HG02973 (cell line): ENCODE data around the gene LNP1.
"Not testable (repeated sequence)": the region's sequence is repeated elsewhere in the genome, so short reads cannot be mapped to it uniquely, and the experiment has no call there.

ENCODE experiments used
- ATAC-seq: cut with Tn5 transposase; IDR thresholded peaks from one replicate; pipeline ENCODE4 v1.9.1; 2021; ENCODE audit warnings: moderate library complexity; ENCODE audit not compliant: unreplicated experiment

Gene LNP1, protein sequence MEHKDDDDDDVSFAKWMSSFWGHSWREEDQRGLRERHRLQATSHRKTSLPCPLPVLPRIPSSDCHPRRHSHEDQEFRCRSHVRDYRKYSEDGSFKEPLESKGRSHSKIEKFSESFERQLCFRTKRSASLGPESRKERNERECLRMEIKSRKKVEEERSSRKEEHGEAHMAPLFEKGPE

DNA sequence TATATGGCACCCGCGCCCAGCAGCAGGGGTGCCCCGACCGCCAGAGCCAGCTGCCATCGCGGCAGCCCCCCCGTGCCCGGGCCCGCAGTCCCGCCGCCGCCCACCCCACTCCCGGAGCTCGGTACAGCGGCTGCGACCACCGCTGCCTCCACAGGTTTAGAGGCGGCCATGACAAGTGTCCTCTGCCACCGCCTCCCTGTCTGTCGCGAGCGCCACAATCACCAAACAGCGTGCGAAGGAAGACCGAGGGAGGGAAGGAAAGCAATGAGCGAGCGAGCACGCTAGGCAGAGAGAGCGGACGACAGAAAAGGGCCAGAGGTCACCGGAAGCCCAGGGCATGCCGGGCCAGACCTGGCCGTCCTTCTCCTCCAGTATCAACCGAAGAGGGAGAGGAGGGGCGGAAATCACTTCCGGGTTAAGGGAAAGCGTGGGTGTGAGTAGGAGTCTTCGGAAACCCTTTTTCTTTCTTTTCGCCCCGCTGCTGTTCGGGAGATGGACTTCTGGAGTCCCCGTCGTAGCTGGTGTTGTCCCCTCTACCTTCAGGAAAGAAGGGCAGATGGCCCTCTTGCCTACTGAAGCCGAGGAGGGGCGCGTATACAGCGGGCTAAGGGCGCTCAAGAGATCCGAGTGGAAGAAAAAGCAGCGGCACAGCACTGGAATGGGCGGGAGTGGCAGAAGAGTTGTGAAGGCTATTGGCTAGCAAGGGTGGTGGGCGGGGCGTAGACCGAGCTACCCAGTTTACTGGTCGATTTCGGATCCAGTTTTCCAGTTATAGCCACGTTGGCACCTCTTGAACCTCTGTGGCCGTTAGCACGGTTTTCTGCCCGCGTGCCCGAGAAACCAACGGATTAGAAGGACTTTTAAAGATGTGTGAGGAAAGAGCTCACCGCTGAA is at the start of gene LNP1, which contains the start of gene TOMM70:
TSS of gene LNP1 (plus strand) at position 760 of the 894 bp plus-strand sequence. CDS start 28,191 bp downstream, outside the sequence.
TSS of gene TOMM70 (minus strand) at position 310 of the 894 bp plus-strand sequence. CDS start at position 170, 140 bp downstream.
- ATAC-seq, result peak; percentile 85

DNA sequence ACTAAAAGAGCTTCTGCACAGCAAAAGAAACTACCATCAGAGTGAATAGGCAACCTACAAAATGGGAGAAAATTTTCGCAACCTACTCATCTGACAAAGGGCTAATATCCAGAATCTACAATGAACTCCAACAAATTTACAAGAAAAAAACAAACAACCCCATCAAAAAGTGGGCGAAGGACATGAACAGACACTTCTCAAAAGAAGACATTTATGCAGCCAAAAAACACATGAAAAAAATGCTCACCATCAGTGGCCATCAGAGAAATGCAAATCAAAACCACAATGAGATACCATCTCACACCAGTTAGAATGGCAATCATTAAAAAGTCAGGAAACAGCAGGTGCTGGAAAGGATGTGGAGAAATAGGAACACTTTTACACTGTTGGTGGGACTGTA is 49.6 kb upstream of the LNP1 start:
- not testable (repeated sequence) for ATAC-seq

DNA sequence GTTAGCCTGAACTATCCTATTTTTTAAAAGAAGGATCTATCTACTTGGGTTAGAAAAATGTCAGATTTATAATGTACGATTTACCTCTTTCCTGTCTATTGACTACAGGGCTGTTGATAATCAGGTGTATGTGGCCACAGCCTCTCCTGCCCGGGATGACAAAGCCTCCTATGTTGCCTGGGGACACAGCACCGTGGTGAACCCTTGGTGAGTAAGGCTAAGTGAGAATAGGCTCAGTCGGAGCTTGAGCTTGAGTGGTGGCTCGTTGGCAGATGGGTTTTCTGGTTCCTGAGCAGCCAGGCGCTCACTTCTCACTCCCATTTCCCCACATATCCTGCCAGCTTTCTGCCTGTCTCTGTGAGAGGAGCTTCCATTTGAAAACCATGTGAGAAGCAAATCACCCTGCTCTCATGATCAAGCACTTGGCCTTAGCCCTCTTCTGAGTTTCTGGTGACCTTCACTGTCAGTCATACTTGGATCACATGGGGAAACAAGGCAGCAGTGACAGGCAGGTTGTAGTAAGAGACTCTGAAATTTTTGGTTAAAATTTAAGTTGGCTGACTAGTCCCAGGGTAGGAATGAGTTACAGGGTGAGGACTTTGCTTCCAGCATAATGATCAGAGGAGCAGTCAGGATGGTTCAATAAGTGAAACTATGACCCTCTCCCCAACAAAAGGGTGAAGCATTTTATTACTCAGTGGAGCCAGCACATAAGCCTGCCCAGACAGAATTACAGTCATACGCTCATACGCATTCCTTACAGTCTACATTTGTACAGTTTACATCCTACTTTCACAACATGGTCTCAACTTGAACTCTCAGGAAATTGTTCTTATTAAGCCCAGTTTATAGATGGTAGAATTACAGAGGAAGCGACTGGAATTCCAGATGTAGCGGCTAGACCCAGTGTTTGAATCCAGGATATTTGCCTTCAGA is 48.8 kb upstream of the LNP1 start:
- ATAC-seq, result no peak

DNA sequence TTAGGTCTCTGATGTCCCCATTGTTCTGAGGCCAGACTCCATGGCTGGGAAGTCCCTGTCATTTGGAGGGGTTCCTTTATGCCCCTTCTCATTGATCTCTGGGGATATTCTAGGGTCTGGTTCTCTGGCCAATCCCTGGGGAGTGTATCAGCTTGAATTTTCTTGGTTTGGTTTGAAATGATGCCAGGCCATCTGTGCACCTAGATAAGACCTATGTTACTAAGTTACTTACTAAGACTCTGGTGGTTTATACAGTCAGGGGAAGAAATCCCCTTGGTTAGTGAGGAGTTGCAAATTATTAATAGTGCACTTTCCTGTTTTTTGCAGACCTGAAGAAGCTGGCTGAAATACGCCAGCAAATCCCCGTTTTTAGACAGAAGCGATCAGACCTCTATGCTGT is 46.5 kb upstream of the LNP1 start:
- ATAC-seq, result no peak

DNA sequence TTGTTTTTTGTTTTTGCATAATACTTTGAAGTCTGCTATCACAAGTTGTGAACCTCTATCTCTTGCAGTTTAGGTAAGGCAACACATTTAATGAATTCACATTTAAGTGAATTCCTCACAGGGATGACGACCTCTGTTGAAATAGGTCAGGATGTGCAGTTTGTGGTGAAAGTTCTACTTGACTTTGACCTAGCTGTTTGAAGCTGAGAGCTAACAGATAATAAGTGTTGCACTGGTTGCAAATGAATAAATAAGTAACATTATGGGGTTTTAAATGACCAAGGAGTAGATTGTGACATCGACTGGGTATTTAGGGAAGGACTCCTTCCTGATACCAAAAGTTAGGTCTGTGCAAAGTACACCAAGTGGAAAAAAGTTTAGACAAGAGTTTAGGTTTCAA is 42.9 kb upstream of the LNP1 start:
- ATAC-seq, result no peak

DNA sequence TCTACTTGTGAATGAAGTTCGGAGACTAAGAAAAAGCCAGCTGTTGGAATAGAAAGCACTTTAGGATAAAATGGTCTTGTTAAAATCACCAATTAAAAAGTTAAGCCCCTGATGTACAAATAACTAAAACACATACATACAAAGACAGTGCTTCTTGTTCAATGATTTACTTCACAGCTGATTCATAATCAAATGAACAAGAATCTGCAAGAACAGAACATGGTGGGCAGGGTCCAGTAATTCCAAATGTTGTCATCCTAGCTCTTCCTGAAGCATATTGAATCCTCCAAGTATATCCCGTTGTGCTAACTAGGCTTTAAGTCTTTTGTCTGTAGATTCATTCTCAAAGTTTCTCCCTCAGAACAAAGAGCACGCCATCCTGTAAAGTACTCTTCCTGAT is 42.3 kb upstream of the LNP1 start:
- no peak for ATAC-seq

DNA sequence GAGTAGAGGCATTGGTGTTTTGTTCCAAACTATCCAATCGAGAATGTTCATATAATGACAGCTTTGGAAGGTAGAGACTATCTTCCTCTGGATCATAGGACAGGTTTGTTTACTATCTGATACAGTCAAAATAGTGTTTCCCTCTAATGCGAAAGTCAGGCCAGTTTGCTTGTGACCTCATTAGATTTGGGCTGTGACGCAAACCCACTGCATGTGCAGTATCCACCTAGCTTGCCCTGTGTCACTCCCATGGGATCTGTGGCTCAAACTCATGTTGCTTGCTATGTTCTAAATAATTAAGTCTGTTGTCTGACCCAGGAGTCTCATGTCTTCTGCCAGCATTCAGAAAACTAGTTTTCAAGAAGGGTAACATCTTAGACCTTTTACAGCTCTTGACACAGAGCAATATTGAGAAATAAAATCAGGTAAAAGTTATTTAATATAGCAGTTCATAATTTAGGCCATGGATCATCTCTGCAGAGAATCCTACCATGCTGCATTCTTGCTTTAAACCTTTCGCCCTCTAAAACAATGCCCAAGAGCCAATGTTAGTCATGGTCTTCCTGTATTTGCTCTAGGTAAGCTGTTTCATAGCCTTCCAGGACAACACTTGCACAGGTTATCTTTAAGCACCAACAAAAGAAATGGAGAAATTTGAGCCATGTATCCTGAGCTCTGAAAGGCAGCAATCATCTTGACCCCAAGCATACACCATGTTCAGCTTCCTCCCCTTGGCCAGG is 40.4 kb upstream of the LNP1 start:
- no peak for ATAC-seq

DNA sequence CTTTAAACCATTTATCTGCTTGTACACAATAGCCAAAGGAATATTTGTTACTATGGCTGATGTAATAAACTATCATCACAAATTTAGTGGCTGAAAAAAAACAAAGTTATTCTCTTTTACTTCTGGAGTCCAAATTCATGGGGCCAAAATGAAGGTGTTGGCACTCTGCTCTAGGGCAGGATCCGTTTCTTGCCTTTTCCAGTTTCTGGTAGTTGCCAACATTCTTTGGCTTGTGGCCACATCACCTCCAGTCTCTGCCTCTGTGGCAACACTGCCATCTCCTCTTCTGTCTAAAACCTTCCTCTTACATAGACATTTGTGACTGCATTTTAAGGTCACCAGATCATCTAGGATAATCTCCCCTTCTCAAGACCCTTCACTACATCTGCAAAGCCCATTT is 39.4 kb upstream of the LNP1 start:
- no peak for ATAC-seq

DNA sequence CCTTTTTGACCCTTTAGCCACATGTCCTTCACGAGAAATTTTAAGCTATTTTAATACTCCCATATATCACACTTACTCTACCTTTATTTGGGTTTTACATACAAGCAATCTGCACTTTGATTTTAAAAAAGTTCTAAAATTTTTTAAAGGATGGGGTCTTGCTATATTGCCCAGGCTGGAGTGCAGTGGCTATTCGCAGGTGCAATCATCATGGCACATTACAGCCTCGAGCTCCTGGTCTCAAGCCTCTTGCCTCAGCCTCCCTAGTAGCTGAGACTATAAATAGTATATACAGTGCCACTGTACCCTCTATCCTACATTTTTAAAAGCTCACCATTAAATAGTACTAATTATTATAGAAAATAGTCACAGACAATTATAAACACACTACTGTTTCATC is 36.9 kb upstream of the LNP1 start:
- no peak for ATAC-seq

DNA sequence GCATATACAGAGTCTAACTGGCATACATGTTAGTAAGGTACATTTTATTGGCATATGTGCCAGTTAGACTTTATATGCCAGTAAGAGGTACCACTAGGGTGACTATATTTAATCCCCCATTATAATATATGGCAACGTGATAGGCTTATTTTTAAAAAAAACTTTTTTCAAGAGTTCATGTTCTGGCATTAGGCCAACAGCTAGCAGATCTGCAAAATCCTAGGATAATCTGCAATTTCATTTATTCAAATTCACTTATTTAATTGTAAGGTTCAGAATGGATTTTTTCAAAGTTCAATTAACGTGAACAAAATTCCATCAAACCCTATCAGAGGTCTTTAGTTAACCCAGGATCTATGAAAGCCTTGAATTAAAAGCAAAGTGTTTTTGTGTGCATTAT is 34.9 kb upstream of the LNP1 start:
- no peak for ATAC-seq

DNA sequence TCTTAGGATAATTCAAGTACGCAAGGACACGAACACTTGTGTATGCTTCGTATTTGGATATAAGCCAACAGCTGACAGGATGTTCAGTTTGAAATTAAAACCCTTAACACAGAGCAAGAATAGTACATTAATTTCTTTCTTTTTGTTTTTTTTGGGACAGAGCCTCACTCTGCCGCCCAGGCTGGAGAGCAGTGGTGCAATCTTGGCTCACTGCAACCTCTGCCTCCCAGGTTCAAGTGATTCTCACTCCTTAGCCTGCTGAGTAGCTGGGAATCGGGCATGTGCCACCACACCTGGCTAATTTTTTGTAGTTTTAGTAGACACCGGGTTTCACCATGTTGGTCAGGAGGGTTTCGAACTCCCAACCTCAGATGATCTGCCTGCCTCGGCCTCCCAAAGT is 32.9 kb upstream of the LNP1 start:
- ATAC-seq, result no peak

DNA sequence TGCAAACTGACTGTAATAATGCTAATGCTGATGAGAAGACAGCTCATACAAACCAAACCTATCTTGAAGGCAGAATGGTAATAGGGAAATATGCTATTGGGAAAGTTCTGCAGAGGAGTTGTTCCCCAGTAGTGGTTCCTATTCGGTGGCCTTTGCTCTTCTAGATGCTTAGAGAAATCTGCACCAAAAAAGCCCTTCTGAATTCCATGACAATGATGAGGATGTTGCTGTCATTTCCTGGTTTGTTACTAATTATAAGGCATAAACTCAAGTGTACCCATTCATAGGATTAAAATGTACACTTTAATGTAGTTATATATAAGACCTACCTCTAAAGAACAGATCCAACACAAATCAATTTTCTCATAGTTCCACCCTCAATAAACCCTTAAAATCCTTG is 30.6 kb upstream of the LNP1 start:
- ATAC-seq, result no peak

DNA sequence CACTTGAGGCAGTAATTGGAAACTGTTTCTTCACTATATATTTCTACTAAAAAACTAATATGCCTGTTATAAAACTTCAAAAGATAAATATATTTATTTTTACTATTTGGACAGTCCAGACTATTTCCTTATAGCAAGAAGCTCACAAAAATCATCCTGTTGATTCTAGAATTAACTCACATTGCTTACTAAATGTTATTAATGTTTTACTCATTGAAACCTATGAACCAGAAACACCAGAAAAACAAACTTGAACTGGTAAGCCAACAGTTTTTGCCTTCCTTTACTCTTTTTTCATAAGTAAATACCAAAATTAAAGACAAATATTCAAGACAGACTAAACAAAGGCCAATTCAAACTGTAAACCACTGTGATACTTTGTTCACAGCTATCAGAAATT is 26.8 kb upstream of the LNP1 start:
- no peak for ATAC-seq

DNA sequence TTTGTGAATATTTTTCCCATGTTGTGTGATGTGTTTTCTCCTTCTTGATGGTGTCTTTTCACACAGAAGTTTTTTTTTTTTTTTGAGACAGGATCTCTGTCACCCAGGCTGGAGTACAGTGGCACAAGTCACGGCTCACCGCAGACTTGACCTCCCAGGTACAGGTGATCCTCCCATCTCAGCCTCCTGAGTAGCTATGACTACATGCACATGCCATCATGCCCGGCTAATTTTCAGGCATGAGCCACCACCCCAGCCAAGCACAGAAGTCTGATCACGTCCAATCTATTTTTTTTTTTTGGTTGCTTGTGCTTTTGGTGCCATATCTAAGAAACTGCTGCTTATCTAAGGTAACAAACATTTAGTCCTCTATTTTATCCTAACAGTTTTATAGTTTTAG is 25.0 kb upstream of the LNP1 start:
- ATAC-seq, result no peak

DNA sequence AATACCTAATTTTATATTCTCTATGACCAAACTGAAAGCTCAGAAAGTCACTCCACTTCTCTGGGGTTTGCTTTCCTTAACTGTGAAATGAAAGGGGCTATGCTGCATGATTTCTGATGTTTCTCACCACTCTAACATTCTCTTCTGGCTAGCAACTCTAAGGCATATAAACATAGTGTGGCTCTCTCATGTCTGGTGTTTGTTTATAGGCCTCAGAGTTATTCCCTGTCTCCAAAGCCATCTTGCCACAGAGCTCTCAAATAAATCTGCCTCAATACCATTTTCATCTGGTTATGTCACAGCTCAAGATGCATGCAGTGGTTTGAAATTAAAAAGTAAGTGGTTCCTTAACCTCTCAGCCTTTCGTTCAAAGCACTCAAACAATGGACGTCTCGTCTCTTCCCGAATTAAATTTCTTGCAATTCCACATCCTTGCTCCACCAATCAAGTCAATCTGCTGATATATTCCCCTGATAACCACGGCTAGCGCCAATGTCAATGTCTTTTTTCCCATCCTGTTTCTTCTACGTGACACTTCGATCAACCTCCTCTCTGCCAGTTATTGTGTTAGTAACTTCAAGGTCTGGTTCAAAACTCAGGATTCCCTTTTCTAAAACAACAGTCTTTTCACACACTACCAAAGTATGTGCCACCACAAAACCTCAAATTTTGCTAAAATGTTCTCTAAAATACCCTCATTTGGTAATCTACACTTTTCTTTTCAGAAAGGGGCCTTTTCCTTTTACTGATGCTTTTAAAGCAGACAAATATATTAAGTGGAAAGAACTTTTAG is 16.4 kb upstream of the LNP1 start:
- no peak for ATAC-seq

DNA sequence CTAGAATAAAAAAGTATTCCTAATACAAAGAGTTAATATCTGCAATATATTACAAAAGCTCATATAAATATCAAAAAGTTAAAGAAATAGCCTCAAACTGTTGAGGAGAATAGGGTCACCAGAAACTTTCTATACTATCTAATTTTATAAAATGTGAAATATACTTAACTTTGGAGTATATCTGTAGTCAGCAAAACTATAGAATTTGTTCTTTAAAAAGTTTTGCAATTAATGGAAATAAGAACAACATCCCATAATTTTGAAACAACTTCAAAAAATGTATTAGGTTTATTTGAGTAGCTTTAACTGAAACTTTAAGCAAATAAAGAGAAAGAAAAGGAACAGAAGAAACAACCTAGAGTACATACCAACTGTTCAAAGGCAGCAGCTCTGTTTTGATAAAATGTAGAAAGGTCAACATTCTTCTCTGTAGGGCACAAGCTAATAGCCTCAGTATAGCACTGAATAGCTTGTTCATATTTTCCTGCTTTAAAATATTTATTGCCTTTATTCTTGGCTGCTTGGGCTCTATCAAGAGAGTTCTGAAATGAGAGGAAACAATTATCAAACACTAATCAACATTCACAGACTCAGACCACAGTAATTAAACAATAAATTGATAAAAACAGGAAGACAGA is 14.8 kb upstream of the LNP1 start:
- no peak for ATAC-seq

DNA sequence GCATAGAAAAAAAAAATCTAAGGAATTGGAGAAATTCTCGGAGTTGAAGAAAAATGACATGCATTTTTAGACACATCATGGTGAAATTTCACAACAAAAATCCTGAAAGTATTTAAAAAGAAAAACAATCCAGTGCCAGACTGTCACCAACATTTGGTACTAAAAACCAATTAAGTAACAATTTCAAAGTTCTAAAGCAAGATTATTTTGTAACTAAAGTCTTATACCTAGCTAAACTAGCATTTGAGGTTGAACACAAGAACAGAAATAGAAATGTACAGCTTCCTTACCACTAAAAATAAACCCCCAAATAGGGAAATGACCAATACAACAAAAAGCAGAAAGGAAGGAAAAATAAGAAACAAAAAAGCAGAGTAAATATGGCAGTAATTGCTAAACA is 12.3 kb upstream of the LNP1 start:
- ATAC-seq, result no peak

DNA sequence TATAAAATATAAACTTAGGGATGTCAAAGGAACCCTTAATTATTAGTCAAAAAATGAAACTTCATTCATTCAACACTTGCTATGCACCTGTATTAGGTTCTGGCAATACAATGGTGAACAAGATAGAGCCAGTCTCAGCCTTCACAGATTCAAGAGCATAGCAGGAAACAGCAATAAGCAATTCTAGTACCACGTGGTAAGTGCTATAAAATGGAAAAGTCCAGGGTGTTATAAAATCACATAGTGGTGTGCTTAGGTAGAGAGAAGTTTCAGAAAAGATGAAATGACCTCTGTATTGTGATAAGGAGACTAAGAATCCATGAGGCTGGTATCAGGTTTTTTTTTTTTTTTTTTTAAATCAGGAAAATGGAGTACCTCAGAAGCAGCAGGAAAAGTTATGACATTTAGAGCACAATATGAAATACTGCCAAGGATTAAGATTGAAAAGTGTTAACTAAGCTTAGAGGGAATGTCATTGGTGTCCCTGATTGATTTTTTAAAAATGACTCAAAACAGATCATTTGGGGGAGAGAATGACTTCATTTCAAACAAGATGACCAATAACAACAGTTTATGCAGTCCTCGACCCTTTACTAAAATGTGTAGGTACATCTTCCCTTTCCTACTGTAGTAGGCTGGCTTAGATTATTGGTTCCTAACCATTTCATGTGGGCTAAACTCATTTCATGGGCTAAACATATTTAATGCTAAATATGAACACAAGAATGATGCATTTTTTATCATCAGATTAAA is 5.5 kb upstream of the LNP1 start:
- no peak for ATAC-seq

DNA sequence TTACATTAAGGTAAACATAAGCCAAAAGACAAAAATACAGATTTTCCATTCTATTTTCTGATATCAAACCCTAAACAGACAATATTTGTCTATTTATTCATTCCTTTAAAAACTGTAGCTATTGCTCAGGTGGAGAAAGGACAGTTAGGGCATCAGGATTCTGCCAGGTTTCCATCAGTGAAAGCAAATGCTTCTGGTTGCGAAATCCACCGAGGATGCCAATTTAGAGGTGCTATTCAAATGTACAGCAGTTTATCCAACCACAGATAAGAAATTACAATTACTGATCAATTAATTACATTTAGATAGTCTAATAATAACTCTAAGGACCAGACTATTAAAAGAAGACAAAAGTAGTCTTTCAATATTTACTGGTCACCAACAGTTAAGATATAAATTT is 4.4 kb upstream of the LNP1 start:
- ATAC-seq, result no peak
